Loucy (cell line): ENCODE measurements around the gene WBP2.

Experiments used
- CTCF ChIP-seq: fragments of 200-600 bp; sonication (generic); conservative IDR thresholded peaks from 2 replicates; pipeline ENCODE4 v1.5.1; 2014; ENCODE audit warnings: mild to moderate bottlenecking, antibody characterized with exemption, low read length
- EZH2phosphoT487 ChIP-seq: fragments of 200-600 bp; IDR thresholded peaks from 2 replicates; pipeline ENCODE4 v1.6.1; 2018; ENCODE audit warnings: antibody characterized with exemption, mild to moderate bottlenecking, moderate library complexity, borderline replicate concordance

DNA sequence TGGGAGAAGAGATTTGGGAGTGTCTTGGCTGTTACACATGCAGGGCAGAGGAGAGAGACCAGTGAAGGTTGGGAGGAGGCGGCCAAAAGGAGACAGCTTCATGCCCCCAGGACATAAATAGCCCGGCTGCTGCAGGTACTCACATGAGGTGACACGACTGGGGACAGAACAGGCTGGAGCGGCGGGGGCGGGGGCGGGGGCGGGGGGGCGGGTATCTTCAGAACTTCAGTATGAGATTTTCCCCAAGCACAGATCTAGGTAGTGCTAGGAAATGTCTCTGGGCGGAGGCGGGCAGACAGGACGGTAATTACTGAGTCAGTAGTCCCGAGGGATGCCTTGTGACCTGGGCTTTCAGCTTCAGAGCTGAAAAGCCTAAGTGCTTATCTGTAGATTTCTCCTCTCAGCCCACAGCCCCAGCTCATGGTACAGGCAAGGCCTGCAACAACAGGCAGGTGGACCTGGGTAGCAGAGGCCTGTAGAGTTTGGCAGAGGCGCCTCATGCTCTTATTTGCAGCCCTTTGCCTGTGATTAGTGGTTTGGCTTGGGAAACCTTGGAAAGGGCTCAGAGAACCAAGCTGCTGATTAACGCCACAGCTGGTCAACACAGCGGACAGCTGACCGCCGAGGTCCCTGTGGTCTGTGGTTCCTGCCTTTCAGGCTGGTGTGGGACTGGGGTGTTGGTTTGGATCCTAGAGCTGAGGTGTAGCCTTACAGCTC lies 46.1 kb downstream of the WBP2 start:
- TF ChIP-seq CTCF (no peak), EZH2phosphoT487 (no peak)
